HG02870 (cell line): ENCODE measurements around the gene AATF.

Source experiments
- ATAC-seq: cut with Tn5 transposase; IDR thresholded peaks from one replicate; pipeline ENCODE4 v1.9.1; 2021; ENCODE audit warnings: mild to moderate bottlenecking, moderate library complexity; ENCODE audit not compliant: unreplicated experiment

Gene AATF

GRCh38 chr17:36930583-36930900, 18.2 kb upstream of the AATF start:
- no peak for ATAC-seq

- no peak for ATAC-seq
Measured at GRCh38 chr17:36931096-36931696, 17.6 kb upstream of the AATF start.

- no peak for ATAC-seq
Measured at GRCh38 chr17:36931697-36932382, 16.9 kb upstream of the AATF start.

- no peak for ATAC-seq
Measured at GRCh38 chr17:36932383-36932693, 16.4 kb upstream of the AATF start.

GRCh38 chr17:36932694-36933511, 15.9 kb upstream of the AATF start:
- no peak for ATAC-seq

- no peak for ATAC-seq
Measured at GRCh38 chr17:36933512-36934143, 15.1 kb upstream of the AATF start.

- no peak for ATAC-seq
Measured at GRCh38 chr17:36934144-36934691, 14.5 kb upstream of the AATF start.

GRCh38 chr17:36934692-36935630, 13.8 kb upstream of the AATF start:
- ATAC-seq, result no peak

- no peak for ATAC-seq
Measured at GRCh38 chr17:36935671-36936454, 12.9 kb upstream of the AATF start.

- no peak for ATAC-seq
Measured at GRCh38 chr17:36936455-36937000, 12.2 kb upstream of the AATF start.

- ATAC-seq, result no peak
Measured at GRCh38 chr17:36937001-36937958, 11.5 kb upstream of the AATF start, which contains the start of gene LHX1. LHX1 (plus strand) TSS chr17:36937475; CDS start chr17:36938198, 723 bp downstream.

- no peak for ATAC-seq
Measured at GRCh38 chr17:36937959-36938565, 10.7 kb upstream of the AATF start.

GRCh38 chr17:36938566-36939051, 10.1 kb upstream of the AATF start:
- no peak for ATAC-seq

GRCh38 chr17:36939052-36939801, 9.5 kb upstream of the AATF start:
- no peak for ATAC-seq

- ATAC-seq, result no peak
Measured at GRCh38 chr17:36939802-36940312, 8.9 kb upstream of the AATF start.
